ENCODE measurements around the gene CARNS1. TPM values are rescaled to one million over a fixed set of nuclear protein-coding genes. Genes with fewer than 3 reads are reported as not detected.

The CARNS1 gene
- total and polyA plus RNA-seq, 10 of the 15 experiments (the other 5 are each of a cell fraction or from before 2014, with no cell fraction given) = 0.02 to 0.14 (median 0.10) TPM; not detected in 3

DNA sequence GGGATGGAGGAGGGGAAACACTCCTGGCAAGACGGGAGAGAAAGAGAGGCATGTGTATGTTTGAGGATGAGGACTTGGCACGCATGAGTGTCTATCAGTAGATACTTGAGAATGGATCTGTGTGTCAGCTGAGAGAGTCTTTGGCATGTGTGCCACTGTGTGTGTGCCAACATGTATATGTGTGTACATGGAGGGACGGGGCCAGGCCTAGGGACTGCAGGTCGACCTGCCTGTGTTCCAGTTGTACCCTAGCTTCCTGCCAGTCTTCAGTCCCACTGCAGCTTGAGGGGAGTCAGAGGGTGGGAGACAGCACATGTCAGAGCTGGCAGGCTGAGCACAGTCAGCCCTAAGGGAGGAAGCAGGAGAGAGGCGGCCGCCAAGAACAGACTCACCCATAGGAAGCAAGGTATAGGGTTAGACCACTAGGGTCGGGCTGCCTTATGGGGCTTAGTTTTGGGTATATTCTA is 47.7 kb upstream of the CARNS1 start:
- no peak for ATAC-seq
- H2AFZ ChIP-seq (ENCODE audit: control insufficient read depth, low read depth, low read length) = no peak overlapping the region
- H3K9me3 ChIP-seq (replicated peaks; ENCODE audit: control insufficient read depth, insufficient read depth, low read length) = no peaks in the 10 kb centered on the region
- BruUV-seq (replicated peaks) = no TSS peak
- FAIRE-seq = no peak
- no peaks in the 10 kb centered on the region for H3K79me2 ChIP-seq (ENCODE audit: control insufficient read depth, insufficient read depth, low read length)
- H3K9ac ChIP-seq (ENCODE audit: control insufficient read depth, insufficient read depth, low read length) = no peak overlapping the region
- no peak overlapping the region for H3K4me3 ChIP-seq
- in situ Hi-C loops (cut with MboI) (no loop called here), intact Hi-C loops (cut with micrococcal nuclease; ENCODE audit: unreplicated experiment) (no loop called here)
- DNase-seq (ENCODE audit: low read depth, low spot score) = no peak
- H3K4me1 ChIP-seq (ENCODE audit: control insufficient read depth, insufficient read depth, low read length) = peaks cover 19% of the 10 kb centered on the region
- peaks cover 8% of the 10 kb centered on the region; the same call in 1 of the 2 replicates for H4K20me1 ChIP-seq (ENCODE audit: control insufficient read depth, insufficient read depth)
- no peak overlapping the region for H3K4me2 ChIP-seq (ENCODE audit: control insufficient read depth, insufficient read depth)
- SMC1A ChIA-PET (ENCODE audit: uncharacterized antibody, unreplicated experiment) = interaction anchor here (21.3 kb wide), 1 partner anchor 12 kb away, joined by 646 read pairs; the partner anchor contains the start of gene POLD4
- RAD21 ChIA-PET (ENCODE audit: unreplicated experiment) = interaction anchor here (0.7 to 0.8 kb wide), 2 partner anchors 11 to 15 kb away, joined by 3 read pairs; no protein-coding TSS in a partner anchor
- no peak overlapping the region for H3K27ac ChIP-seq (ENCODE audit: control insufficient read depth, insufficient read depth)
- H3K36me3 ChIP-seq (ENCODE audit: control insufficient read depth in 2 of 2, insufficient read depth in 2 of 2, low read length in 1 of 2) = no peaks in the 10 kb centered on the region
- POLR2A ChIA-PET = interaction anchor here (5.1 kb wide), 1 partner anchor 13 kb away, joined by 42 read pairs; the partner anchor contains the start of gene POLD4
- H3K27me3 ChIP-seq (replicated peaks in 1 of 2; ENCODE audit: control insufficient read depth in 2 of 2, insufficient read depth in 2 of 2, low read length in 1 of 2) = peaks cover 1 to 4% of the 10 kb centered on the region in 2 experiments; a peak in 3 of 4 replicates
- WGBS (ENCODE audit: insufficient coverage, insufficient replicate concordance, low lambda C conversion rate, missing lambda C conversion rate) = 79% methylated on average over 6 of the region's 7 CpGs
- CTCF ChIA-PET = interaction anchor here (25.5 to 26.2 kb wide), 2 partner anchors 6 to 12 kb away, joined by 1301 read pairs; partner anchors contain the start of genes CLCF1, POLD4 and RAD9A
- TF ChIP-seq ZNF622 (IDR thresholded peaks at IDR 0.05) (no peak), TAF1 (IDR thresholded peaks at IDR 0.05; ENCODE audit: borderline replicate concordance, low read depth, low read length) (no peak), EED (IDR thresholded peaks at IDR 0.05; ENCODE audit: low read depth) (no peak), ZSCAN29 (IDR thresholded peaks at IDR 0.05) (no peak), FOXK2 (IDR thresholded peaks at IDR 0.05) (no peak), RCOR1 (conservative IDR thresholded peaks at IDR 0.05; ENCODE audit: low read depth, low read length) (no peak), TBL1XR1 (IDR thresholded peaks at IDR 0.05; ENCODE audit: low read depth, low read length) (no peak), YBX1 (IDR thresholded peaks at IDR 0.05) (no peak), POLR2AphosphoS5 (IDR thresholded peaks at IDR 0.05; ENCODE audit: low read length) (no peak), ATF7 (IDR thresholded peaks at IDR 0.05; ENCODE audit: low read depth) (no peak), MEF2B (IDR thresholded peaks at IDR 0.05; ENCODE audit: partially characterized antibody, poor library complexity, severe bottlenecking) (no peak), ZNF24 (IDR thresholded peaks at IDR 0.05) (no peak), SMC3 (IDR thresholded peaks at IDR 0.05; ENCODE audit: borderline replicate concordance, low read length) (no peak), HCFC1 (IDR thresholded peaks at IDR 0.05; ENCODE audit: low read length) (no peak), STAT1 (conservative IDR thresholded peaks at IDR 0.05) (no peak), TCF7 (IDR thresholded peaks at IDR 0.05; ENCODE audit: borderline replicate concordance) (no peak)
- TF ChIP-seq, protein P1, sequence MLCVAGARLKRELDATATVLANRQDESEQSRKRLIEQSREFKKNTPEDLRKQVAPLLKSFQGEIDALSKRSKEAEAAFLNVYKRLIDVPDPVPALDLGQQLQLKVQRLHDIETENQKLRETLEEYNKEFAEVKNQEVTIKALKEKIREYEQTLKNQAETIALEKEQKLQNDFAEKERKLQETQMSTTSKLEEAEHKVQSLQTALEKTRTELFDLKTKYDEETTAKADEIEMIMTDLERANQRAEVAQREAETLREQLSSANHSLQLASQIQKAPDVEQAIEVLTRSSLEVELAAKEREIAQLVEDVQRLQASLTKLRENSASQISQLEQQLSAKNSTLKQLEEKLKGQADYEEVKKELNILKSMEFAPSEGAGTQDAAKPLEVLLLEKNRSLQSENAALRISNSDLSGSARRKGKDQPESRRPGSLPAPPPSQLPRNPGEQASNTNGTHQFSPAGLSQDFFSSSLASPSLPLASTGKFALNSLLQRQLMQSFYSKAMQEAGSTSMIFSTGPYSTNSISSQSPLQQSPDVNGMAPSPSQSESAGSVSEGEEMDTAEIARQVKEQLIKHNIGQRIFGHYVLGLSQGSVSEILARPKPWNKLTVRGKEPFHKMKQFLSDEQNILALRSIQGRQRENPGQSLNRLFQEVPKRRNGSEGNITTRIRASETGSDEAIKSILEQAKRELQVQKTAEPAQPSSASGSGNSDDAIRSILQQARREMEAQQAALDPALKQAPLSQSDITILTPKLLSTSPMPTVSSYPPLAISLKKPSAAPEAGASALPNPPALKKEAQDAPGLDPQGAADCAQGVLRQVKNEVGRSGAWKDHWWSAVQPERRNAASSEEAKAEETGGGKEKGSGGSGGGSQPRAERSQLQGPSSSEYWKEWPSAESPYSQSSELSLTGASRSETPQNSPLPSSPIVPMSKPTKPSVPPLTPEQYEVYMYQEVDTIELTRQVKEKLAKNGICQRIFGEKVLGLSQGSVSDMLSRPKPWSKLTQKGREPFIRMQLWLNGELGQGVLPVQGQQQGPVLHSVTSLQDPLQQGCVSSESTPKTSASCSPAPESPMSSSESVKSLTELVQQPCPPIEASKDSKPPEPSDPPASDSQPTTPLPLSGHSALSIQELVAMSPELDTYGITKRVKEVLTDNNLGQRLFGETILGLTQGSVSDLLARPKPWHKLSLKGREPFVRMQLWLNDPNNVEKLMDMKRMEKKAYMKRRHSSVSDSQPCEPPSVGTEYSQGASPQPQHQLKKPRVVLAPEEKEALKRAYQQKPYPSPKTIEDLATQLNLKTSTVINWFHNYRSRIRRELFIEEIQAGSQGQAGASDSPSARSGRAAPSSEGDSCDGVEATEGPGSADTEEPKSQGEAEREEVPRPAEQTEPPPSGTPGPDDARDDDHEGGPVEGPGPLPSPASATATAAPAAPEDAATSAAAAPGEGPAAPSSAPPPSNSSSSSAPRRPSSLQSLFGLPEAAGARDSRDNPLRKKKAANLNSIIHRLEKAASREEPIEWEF (IDR thresholded peaks at IDR 0.05; ENCODE audit: insufficient replicate concordance, low read depth, low read length) = no peak
- TF ChIP-seq, protein P2, sequence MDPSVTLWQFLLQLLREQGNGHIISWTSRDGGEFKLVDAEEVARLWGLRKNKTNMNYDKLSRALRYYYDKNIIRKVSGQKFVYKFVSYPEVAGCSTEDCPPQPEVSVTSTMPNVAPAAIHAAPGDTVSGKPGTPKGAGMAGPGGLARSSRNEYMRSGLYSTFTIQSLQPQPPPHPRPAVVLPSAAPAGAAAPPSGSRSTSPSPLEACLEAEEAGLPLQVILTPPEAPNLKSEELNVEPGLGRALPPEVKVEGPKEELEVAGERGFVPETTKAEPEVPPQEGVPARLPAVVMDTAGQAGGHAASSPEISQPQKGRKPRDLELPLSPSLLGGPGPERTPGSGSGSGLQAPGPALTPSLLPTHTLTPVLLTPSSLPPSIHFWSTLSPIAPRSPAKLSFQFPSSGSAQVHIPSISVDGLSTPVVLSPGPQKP (IDR thresholded peaks at IDR 0.05; ENCODE audit: low read depth, low read length) = no peak
